ENCODE measurements around the gene SELENOH.

DNA sequence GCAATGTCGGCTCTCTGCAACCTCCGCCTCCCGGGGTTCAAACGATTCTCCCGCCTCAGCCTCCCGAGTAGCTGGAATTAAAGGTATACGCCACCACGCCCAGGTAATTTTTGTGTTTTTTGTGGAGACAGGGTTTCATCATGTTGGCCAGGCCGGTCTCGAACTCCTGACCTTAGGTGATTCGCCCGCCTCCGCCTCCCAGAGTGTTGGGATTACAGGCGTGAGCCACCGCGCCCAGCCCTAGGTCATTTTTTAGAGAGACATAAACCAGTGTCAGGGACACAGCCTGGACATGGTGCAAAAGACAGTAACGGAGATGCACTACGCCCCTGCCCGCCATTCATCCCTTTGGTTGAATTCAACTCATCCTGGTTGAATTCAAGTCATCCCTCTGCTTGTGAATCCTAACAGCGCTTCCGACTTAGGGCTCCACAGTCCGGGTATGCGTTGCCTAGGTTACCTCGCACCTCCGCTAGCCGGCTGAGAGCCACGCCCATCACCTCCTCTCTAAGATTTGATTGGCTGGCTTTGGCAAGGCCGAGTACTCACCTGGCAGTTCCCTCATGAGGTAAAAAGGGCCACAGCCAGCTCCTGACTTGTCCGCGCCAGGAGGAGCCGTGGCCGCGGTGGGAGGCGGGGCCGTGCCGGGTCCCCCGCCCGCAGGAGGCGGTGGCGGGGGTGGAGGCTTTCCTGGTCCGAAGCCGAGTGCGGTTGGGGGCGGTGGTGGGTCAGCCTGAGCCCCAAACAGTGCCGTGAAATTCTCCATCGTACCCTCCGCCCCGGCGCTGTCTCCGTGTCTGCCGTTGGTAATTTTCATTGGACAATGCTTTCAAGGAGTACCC lies 29.7 kb upstream of the SELENOH start, which contains the start of gene MED19:
- TF ChIP-seq, protein P1, sequence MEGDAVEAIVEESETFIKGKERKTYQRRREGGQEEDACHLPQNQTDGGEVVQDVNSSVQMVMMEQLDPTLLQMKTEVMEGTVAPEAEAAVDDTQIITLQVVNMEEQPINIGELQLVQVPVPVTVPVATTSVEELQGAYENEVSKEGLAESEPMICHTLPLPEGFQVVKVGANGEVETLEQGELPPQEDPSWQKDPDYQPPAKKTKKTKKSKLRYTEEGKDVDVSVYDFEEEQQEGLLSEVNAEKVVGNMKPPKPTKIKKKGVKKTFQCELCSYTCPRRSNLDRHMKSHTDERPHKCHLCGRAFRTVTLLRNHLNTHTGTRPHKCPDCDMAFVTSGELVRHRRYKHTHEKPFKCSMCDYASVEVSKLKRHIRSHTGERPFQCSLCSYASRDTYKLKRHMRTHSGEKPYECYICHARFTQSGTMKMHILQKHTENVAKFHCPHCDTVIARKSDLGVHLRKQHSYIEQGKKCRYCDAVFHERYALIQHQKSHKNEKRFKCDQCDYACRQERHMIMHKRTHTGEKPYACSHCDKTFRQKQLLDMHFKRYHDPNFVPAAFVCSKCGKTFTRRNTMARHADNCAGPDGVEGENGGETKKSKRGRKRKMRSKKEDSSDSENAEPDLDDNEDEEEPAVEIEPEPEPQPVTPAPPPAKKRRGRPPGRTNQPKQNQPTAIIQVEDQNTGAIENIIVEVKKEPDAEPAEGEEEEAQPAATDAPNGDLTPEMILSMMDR (IDR thresholded peaks at IDR 0.05) = no peak
- TF ChIP-seq POLR2AphosphoS5 (IDR thresholded peaks at IDR 0.05; ENCODE audit: low read depth, low read length) = peak; percentile 21; the same call in 1 of the 2 replicates
- TF ChIP-seq, protein P2, sequence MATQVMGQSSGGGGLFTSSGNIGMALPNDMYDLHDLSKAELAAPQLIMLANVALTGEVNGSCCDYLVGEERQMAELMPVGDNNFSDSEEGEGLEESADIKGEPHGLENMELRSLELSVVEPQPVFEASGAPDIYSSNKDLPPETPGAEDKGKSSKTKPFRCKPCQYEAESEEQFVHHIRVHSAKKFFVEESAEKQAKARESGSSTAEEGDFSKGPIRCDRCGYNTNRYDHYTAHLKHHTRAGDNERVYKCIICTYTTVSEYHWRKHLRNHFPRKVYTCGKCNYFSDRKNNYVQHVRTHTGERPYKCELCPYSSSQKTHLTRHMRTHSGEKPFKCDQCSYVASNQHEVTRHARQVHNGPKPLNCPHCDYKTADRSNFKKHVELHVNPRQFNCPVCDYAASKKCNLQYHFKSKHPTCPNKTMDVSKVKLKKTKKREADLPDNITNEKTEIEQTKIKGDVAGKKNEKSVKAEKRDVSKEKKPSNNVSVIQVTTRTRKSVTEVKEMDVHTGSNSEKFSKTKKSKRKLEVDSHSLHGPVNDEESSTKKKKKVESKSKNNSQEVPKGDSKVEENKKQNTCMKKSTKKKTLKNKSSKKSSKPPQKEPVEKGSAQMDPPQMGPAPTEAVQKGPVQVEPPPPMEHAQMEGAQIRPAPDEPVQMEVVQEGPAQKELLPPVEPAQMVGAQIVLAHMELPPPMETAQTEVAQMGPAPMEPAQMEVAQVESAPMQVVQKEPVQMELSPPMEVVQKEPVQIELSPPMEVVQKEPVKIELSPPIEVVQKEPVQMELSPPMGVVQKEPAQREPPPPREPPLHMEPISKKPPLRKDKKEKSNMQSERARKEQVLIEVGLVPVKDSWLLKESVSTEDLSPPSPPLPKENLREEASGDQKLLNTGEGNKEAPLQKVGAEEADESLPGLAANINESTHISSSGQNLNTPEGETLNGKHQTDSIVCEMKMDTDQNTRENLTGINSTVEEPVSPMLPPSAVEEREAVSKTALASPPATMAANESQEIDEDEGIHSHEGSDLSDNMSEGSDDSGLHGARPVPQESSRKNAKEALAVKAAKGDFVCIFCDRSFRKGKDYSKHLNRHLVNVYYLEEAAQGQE (IDR thresholded peaks at IDR 0.05; ENCODE audit: insufficient read depth in 1 of 2, low read depth in 2 of 2, low read length in 1 of 2) = no peak
